GM19372 (cell line): ENCODE results near the gene TMEM178A.

Experiments
- ATAC-seq: cut with Tn5 transposase; IDR thresholded peaks from one replicate; pipeline ENCODE4 v1.9.1; 2021; ENCODE audit warnings: mild to moderate bottlenecking, low read depth, moderate library complexity; ENCODE audit not compliant: unreplicated experiment

The TMEM178A gene

GRCh38 chr2:39673018-39673417 lies 7.3 kb downstream of the TMEM178A start:
- no peak for ATAC-seq

DNA sequence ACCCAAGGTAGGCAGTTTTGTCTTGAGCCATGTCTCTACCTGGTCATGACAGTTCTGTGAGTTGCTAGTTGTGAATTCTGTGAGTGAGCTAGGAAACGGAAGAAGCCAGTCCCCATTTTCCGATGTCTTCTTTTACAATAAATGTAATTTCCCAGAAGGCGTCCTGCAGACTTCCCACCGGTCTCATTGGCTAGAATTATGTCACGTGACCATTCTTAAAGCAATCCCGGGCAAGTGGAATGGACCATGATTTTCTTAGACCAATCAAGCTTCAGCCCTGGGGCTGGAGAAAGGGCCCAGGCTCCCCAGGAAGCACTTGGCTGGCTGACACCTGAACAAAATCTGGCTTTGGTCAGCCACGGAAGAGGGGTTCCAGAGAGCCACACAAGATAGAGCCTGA lies 10.6 kb downstream of the TMEM178A start:
- ATAC-seq = no peak

DNA sequence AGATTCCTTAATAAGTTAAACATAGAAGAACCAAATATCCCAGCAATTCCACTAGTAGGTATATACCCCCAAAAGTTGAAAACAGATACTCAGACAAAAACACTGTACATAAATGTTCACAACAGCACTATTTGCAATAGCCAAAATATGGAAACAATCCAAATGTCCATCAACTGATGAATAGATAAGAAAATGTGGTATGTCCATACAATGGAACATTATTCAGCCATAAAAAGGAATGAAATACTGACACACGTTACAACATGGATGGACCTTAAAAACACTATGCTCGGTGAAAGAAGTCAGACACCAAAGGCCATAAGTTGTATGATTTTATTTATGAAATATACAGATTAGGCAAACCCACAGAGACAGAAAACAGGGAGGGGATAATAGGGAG lies 12.5 kb downstream of the TMEM178A start:
- no peak for ATAC-seq

- ATAC-seq = no peak
Measured at GRCh38 chr2:39679805-39680204, 14.1 kb downstream of the TMEM178A start.

DNA sequence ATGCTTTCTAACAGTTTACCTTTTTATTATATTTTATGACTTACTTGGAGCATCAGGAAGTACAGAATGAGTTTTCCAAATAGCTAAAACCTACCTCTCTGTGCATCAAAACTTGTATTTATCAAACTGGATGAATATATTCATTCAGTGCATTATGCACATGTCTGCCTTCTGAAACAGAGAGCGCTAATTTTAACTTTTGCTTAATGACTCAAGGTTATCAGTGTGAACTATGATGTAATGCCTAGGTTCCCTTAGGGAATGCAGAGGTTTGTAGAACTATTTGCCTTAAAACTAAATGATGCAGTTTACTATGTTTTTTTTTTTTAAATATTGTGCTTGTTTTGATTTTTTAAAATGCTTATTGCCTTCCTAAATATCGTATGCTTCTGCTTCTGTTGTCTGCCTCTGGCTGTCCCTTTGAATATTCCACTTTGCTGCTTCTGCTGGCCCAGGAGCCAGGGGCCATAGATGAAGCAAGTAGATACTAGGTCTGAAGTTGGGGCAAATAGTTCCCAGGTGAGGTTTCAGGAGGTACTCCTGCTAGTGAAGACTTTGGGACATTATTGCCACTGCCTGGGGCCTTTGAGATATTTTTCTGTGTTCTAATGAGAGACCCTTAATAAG lies 16.5 kb downstream of the TMEM178A start:
- ATAC-seq = no peak

DNA sequence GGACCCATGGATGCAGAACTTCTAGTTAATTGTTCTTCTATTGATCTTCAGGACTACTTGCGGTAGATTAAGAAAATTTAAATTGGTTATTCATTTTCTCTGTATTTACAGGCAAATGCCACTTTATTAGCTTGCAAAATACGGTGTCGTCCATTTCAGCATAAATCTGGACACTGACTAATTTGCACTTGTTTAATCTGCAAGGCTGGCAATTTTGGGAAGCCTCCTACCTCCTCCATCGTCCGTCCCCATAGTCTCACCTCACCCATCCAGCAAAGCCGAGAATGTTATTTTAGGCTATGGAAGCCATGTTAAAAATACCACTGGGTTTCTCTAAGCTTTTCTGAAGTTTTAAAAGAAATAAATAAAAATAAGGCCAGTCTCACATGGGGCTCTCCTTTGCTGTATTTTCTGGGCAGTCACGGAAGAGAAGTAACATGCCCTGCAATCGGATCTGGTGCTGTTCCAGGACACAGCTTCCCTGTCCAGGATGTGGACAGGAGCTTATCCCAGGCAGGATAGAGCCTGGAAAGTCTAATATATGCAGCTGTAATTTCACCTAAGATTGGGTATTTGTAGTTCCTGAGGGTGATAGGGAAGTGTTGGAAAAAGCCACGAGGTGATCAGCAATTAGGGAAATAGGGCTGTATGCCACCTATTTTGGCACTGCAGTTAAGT lies 17.4 kb downstream of the TMEM178A start:
- no peak for ATAC-seq

GRCh38 chr2:39684464-39684863 lies 18.7 kb downstream of the TMEM178A start:
- ATAC-seq = no peak

DNA sequence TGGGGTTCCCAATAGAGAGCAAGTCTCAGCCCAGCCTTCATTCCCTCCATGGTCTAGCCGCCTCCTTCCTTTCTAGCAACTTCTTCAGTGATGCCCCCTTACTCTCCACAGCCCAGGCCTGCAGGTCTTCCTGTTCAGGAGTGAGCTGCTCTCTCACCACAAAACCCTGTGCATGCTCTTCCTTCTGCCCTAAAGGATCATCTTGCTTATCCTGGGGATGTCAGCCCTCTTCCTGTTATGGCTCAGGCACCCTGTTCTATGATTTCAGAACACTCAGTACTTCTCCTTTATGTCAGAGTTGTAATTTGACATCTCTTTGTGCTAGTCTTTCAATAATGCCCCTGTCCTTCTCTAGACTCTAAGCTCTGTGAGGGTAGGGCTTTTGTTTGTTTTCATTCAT lies 19.4 kb downstream of the TMEM178A start:
- ATAC-seq = no peak

- ATAC-seq = no peak
Measured at GRCh38 chr2:39686456-39686855, 20.7 kb downstream of the TMEM178A start.

DNA sequence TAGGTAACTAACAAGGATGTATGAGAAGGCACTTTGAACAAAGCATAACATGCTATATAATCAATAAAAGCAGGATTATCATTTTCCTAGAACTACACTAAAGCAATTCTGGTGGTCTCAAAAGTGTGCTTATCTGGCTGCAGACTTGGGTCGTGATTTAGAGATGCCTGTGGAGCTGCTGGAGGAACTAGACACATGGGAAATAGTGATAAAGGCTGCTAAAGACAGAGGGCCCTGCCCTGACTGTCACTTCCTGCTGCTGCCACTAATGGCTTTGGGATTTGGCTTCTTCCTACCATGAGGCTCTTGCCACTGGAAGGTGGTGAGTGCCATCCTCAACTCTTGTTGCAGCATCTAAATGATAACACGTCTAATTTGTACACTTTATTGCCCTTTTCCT lies 22.5 kb downstream of the TMEM178A start:
- no peak for ATAC-seq

GRCh38 chr2:39689272-39689841 lies 23.6 kb downstream of the TMEM178A start:
- no peak for ATAC-seq

DNA sequence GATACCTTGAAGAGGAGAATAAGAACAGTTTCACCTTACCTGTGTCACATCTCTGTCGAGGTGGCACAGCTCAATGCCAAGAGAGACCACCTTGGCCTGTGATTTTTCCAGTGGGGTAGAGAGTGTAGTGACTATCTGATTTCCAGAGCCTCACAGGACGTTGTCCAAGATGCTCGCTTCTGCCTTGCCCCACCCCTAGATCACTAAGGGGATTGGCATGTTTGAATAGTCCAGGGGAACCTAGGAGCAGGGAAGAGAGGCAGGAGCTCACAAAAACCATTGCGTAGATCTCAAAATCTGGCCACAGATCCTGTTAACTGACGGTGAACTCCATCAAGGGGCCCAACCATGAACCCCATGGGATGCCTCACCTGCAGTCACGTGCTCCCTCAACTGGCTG lies 24.2 kb downstream of the TMEM178A start:
- ATAC-seq = no peak

GRCh38 chr2:39693245-39693644 lies 27.5 kb downstream of the TMEM178A start:
- ATAC-seq = no peak

DNA sequence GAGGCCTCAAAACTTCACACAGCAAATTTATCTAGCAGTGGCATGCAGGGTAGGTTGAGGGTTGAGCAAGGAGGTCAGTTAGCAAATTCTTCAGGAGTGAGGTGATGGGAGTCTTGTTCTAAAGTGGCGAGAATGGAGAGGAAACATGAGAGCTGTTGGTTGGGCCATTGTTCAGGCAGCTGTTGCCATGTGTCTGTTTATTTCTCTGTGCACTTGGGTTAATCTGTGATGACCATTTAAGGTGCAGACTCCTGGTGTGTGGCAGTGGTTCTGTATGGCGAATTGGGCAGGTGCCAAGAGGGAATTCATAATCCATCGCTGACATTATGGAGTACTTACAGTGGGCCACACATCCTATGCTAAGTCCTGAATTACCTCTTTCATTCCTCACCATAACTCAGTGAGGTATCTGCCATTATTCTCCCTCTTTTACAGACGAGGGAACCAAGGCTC lies 30.4 kb downstream of the TMEM178A start:
- no peak for ATAC-seq

- ATAC-seq = no peak
Measured at GRCh38 chr2:39696838-39697237, 31.1 kb downstream of the TMEM178A start.

- ATAC-seq = no peak
Measured at GRCh38 chr2:39697454-39697853, 31.7 kb downstream of the TMEM178A start.

- ATAC-seq = no peak
Measured at GRCh38 chr2:39701137-39701536, 35.4 kb downstream of the TMEM178A start.

DNA sequence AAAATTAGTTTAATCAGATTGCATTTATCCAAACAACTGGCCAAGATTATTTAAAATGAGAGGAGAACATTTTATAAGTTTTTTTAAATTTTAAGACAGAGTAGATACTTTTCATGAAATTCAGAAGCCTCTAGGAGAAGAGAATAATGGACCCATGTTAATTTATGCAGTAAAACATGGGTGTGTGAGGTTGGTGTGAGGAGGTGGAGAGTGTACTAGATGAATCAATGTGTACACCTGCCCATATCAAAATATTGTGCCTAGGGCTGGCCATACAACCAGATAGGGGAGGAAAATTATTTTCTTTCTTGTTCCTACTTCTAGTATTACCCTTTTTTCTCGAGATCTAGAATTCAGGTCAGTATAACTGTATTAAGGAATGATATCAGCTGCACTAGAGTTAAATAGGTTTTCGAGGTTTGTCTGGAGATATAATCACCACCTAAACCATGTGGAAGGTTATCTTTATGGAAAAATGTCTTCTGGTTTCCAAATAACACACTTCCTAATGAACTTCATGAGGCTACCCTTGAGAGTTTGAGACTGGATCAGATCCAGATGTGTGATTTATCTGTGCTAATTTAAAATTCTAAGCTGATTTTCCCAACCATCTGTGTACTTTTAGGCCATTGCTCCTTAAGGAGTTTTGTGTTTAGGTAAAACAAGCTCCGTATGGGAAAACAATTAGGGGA lies 37.6 kb downstream of the TMEM178A start:
- ATAC-seq = no peak

- ATAC-seq = no peak
Measured at GRCh38 chr2:39704540-39704939, 38.8 kb downstream of the TMEM178A start.

GRCh38 chr2:39705638-39706037 lies 39.9 kb downstream of the TMEM178A start:
- ATAC-seq = no peak

DNA sequence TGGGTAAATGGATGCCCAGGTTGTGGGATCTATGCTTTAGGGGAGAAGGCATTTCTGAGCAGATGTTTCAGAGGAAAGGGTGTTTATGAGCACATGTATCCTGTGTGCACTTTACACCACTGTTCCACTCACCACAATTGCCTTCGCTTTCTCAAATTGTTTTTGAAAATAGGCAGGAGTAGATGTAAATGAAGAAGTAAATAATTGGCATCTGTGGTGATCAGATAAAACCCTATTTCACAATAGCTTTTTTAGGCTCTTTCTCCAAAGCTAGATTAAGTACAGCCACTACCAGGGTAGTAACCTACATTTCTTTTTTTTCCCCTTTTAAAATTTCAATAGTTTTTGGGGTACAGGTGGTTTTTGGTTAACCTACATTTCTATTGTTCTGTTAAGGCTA lies 40.6 kb downstream of the TMEM178A start:
- ATAC-seq = no peak
